ENCODE results near the gene MAFF.

The MAFF gene

GRCh38 chr22:38228326-38228872 lies 26.6 kb downstream of the MAFF start:
- Histone ChIP-seq H3K27me3 (no peaks in the 10 kb centered on the region), H3K4me1 (peaks cover 4% of the 10 kb centered on the region; the same call in 1 of the 2 replicates), H3K9me3 (no peaks in the 10 kb centered on the region), H3K4me3 (ENCODE audit: low read depth, low read length) (no peak overlapping the region), H3K36me3 (peaks cover 16% of the 10 kb centered on the region)
- no peak for DNase-seq
- no peak for TF ChIP-seq CTCF (IDR thresholded peaks at IDR 0.05; ENCODE audit: low read depth, low read length)

- Histone ChIP-seq H3K9me3 (no peaks in the 10 kb centered on the region), H3K27me3 (no peaks in the 10 kb centered on the region), H3K36me3 (peaks cover 16% of the 10 kb centered on the region), H3K4me1 (peaks cover 4% of the 10 kb centered on the region; the same call in 1 of the 2 replicates), H3K4me3 (ENCODE audit: low read depth, low read length) (no peak overlapping the region)
- TF ChIP-seq CTCF (IDR thresholded peaks at IDR 0.05; ENCODE audit: low read depth, low read length), result no peak
- DNase-seq, result no peak
These were observed 27.3 kb downstream of the MAFF start for GRCh38 chr22:38228873-38229740.

GRCh38 chr22:38230108-38230825 lies 28.5 kb downstream of the MAFF start:
- Histone ChIP-seq H3K9me3 (no peaks in the 10 kb centered on the region), H3K4me3 (ENCODE audit: low read depth, low read length) (no peak overlapping the region), H3K27me3 (no peaks in the 10 kb centered on the region), H3K4me1 (peaks cover 4% of the 10 kb centered on the region; the same call in 1 of the 2 replicates), H3K36me3 (peaks cover 18% of the 10 kb centered on the region)
- DNase-seq, result peak; percentile 47
- TF ChIP-seq CTCF (IDR thresholded peaks at IDR 0.05; ENCODE audit: low read depth, low read length), result peak; percentile 57

- Histone ChIP-seq H3K9me3 (no peaks in the 10 kb centered on the region), H3K27me3 (no peaks in the 10 kb centered on the region), H3K4me3 (ENCODE audit: low read depth, low read length) (no peak overlapping the region), H3K4me1 (peaks cover 4% of the 10 kb centered on the region; the same call in 1 of the 2 replicates), H3K36me3 (peaks cover 21% of the 10 kb centered on the region)
- no peak for TF ChIP-seq CTCF (IDR thresholded peaks at IDR 0.05; ENCODE audit: low read depth, low read length)
- no peak for DNase-seq
These were observed 29.1 kb downstream of the MAFF start for GRCh38 chr22:38230916-38231315.

GRCh38 chr22:38232196-38232595 lies 30.4 kb downstream of the MAFF start:
- no peaks in the 10 kb centered on the region for H3K9me3 ChIP-seq
- no peak for TF ChIP-seq CTCF (IDR thresholded peaks at IDR 0.05; ENCODE audit: low read depth, low read length)
- H3K36me3 ChIP-seq, result peaks cover 21% of the 10 kb centered on the region
- H3K4me1 ChIP-seq, result peaks cover 4% of the 10 kb centered on the region; the same call in 1 of the 2 replicates
- no peaks in the 10 kb centered on the region for H3K27me3 ChIP-seq
- H3K4me3 ChIP-seq (ENCODE audit: low read depth, low read length), result no peak overlapping the region
- no peak for DNase-seq

All from BE2C (cell line).